ENCODE data around the gene ZDHHC9.

- no peak for TF ChIP-seq POLR2AphosphoS5 (IDR thresholded peaks at IDR 0.05; ENCODE audit: low read depth, low read length)
- TF ChIP-seq POLR2A (IDR thresholded peaks at IDR 0.05; ENCODE audit: low read depth, low read length) = peak; percentile 15; the same call in 1 of the 2 replicates
- TF ChIP-seq TAF1 (IDR thresholded peaks at IDR 0.05; ENCODE audit: borderline replicate concordance, low read depth, low read length) = no peak
These were observed 63.1 kb downstream of the ZDHHC9 start for GRCh38 chrX:129780441-129781105.

Measured in GM12892 (cell line).